Diencephalon (tissue), 1 donor: ENCODE data around the gene ZMYND15. TPM values are rescaled to one million over a fixed set of nuclear protein-coding genes. Genes with fewer than 3 reads are reported as not detected.

Experiments used
- total RNA-seq: library from RNA; depleted of rRNA; stranded (reverse); fragments of >200 nt; gene quantifications from one replicate; pipeline ENCODE4 v1.2.3, GENCODE V29; 2014

Gene ZMYND15, protein sequence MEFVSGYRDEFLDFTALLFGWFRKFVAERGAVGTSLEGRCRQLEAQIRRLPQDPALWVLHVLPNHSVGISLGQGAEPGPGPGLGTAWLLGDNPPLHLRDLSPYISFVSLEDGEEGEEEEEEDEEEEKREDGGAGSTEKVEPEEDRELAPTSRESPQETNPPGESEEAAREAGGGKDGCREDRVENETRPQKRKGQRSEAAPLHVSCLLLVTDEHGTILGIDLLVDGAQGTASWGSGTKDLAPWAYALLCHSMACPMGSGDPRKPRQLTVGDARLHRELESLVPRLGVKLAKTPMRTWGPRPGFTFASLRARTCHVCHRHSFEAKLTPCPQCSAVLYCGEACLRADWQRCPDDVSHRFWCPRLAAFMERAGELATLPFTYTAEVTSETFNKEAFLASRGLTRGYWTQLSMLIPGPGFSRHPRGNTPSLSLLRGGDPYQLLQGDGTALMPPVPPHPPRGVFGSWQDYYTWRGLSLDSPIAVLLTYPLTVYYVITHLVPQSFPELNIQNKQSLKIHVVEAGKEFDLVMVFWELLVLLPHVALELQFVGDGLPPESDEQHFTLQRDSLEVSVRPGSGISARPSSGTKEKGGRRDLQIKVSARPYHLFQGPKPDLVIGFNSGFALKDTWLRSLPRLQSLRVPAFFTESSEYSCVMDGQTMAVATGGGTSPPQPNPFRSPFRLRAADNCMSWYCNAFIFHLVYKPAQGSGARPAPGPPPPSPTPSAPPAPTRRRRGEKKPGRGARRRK
- 0.23 TPM for total RNA-seq

GRCh38 chr17:4739122-4740024, at the start of gene ZMYND15, which contains the start of gene CXCL16:
Gene ZMYND15 (plus strand): TSS chr17:4739833. CDS start chr17:4740549, 716 bp downstream.
Gene CXCL16 (minus strand): TSS chr17:4739928. CDS start chr17:4739339, 589 bp downstream.

DNA sequence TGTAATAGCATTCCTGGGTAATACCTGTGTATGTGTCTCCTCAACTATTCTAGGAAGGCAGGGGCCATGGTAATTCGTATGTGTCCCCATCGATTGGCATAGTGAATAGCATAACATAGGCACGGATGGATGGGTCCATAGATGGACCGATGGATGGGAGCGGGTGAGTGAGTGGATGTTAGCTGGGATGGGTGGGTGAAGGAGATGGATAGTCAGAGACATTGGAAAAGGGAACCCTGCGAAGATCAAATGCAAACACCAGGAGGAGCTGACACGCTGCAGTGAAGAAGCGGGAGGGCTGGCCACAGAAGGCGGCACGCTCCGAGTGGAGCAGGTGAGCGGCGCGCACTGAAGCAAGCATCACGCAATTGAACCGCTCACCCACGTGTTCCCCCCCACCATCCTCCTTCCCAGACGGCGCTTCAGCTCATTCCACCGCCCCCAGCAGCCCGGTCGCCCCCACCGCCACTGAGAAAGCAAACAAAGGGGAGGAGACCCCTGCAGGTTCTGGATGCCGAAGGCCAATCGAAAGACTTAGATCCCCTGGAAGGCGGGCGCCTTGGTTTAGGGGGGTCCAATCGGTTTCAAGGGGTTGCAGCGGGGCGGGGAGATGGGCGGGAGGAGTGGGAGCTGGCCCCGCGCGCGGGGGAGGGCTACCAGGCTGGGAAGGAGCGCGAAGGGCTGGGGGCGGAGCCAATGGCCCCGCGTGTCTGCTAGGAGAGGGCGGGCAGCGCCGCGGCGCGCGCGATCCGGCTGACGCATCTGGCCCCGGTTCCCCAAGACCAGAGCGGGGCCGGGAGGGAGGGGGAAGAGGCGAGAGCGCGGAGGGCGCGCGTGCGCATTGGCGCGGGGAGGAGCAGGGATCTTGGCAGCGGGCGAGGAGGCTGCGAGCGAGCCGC, 29.6 kb upstream of the ZMYND15 start, which contains the start of gene ARRB2:
TSS of gene ARRB2 (plus strand) at position 839 of the 899 bp plus-strand sequence. CDS start 90 bp downstream, outside the sequence.

GRCh38 chr17:4771519-4772234, 32.0 kb downstream of the ZMYND15 start, which contains the start of gene TM4SF5:
Gene TM4SF5 (plus strand): TSS chr17:4771886. CDS start chr17:4771923, 37 bp downstream.

DNA sequence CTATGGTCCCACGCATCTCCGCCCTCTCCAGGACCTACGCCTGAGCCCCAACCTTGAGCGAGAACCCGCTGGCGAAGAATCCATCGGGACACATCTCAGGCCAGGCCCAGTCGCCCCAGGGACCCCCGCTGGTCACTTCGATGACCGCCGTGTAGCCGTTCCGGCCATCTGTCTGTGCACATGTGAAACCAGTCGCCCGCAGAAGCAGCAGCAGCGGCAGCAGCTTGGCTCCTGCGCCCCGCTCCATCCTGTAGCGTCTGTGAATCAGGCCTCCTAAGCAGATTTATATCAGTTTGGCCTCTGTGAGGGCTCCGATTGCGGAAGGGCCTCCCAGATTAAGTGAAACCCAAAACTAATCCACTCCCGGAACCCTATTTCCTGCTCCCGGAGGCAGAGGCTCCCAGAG, 46.5 kb downstream of the ZMYND15 start, which contains the start of gene VMO1:
TSS of gene VMO1 (minus strand) at position 259 of the 406 bp plus-strand sequence. CDS start at position 247, 12 bp downstream.

DNA sequence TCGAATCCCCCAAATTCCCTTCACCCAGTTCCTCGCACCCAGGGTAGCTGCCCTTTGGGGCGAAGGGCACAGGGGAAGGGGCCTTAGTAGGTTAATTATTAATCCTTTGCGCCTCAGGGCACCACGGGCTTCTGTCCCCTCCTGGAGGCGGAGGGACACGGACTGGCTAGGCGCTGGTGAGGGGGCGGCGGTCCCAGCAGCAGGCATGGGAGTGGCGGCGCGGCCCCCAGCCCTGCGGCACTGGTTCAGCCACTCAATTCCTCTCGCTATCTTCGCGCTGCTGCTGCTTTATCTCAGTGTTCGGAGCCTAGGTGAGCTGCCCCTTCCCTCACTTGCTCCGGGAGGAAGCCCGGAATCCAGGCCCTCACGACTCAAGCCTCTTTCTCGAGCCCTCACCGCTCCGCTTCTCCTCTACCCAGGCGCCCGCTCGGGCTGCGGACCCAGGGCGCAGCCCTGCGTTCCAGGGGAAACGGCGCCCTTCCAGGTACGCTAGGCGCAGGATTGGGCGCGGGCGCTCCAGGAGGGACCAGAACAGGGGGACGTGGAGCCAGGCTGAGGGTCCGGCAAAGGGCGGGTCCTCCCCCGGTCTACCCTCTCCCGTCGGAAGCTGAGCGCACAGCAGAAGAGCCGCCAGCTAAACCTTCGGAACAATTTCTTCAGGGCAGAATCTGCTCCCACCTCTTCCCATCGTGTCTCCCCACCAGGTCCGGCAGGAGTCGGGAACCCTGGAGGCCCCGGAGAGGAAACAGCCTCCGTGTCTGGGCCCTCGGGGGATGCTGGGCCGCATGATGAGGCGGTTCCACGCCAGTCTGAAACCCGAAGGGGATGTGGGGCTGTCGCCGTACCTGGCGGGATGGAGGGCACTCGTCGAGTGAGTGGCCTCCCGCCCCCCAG, 49.4 kb downstream of the ZMYND15 start, which contains the start of gene GLTPD2:
TSS of gene GLTPD2 (plus strand) at position 158 of the 894 bp plus-strand sequence. CDS start at position 206, 48 bp downstream.

Other genes with a start within 250 kb of the ZMYND15 start
- 16.6 TPM for gene SPNS2, start 241.0 kb upstream of the ZMYND15 start, total RNA-seq
- 39.0 TPM for gene MYBBP1A, start 184.4 kb upstream of the ZMYND15 start, total RNA-seq
- gene GGT6, start 179.3 kb upstream of the ZMYND15 start, total RNA-seq = not detected
- gene SMTNL2, start 155.3 kb upstream of the ZMYND15 start, total RNA-seq = 5.8 TPM
- not detected for gene ALOX15, start 98.2 kb upstream of the ZMYND15 start, total RNA-seq
- 31.1 TPM for gene PELP1, start 35.7 kb upstream of the ZMYND15 start, total RNA-seq
- gene ARRB2, start 29.2 kb upstream of the ZMYND15 start, total RNA-seq = 16.4 TPM
- gene MED11, start 8.4 kb upstream of the ZMYND15 start, total RNA-seq = 8.3 TPM
- 1.8 TPM for gene CXCL16, start 95 bp downstream of the ZMYND15 start, total RNA-seq
- not detected for gene TM4SF5, start 32.1 kb downstream of the ZMYND15 start, total RNA-seq
- 0.69 TPM for gene VMO1, start 46.5 kb downstream of the ZMYND15 start, total RNA-seq
- not detected for gene GLTPD2, start 49.1 kb downstream of the ZMYND15 start, total RNA-seq
- 111 TPM for gene PSMB6, start 56.3 kb downstream of the ZMYND15 start, total RNA-seq
- gene PLD2, start 67.3 kb downstream of the ZMYND15 start, total RNA-seq = 10.8 TPM
- gene MINK1, start 93.5 kb downstream of the ZMYND15 start, total RNA-seq = 29.3 TPM
- gene C17orf107, start 159.7 kb downstream of the ZMYND15 start, total RNA-seq = 3.0 TPM
- 0.46 TPM for gene CHRNE, start 163.3 kb downstream of the ZMYND15 start, total RNA-seq
- gene GP1BA, start 192.4 kb downstream of the ZMYND15 start, total RNA-seq = not detected
- gene SLC25A11, start 200.2 kb downstream of the ZMYND15 start, total RNA-seq = 51.2 TPM
- 25.8 TPM for gene RNF167, start 200.4 kb downstream of the ZMYND15 start, total RNA-seq
- 78.0 TPM for gene PFN1, start 208.7 kb downstream of the ZMYND15 start, total RNA-seq
- 1.8 TPM for gene ENO3, start 211.3 kb downstream of the ZMYND15 start, total RNA-seq
- 40.4 TPM for gene SPAG7, start 228.0 kb downstream of the ZMYND15 start, total RNA-seq
- 11.8 TPM for gene CAMTA2, start 247.8 kb downstream of the ZMYND15 start, total RNA-seq